Melanocyte of skin (primary cell): ENCODE results near the gene MRPL1. TPM values are rescaled to one million over a fixed set of nuclear protein-coding genes. Genes with fewer than 3 reads are reported as not detected.

Source experiments
- small RNA-seq, 2 donors: library from RNA; depleted of rRNA; stranded (forward); fragments of <200 nt; gene quantifications; one replicate each; pipeline ENCODE3, GENCODE V24; 2012
- total RNA-seq, 2 donors: library from RNA; depleted of rRNA; stranded (reverse); fragments of >200 nt; gene quantifications; 2 replicates each; pipeline ENCODE4 v1.2.3, GENCODE V29; 2012

MRPL1 gene
- total RNA-seq: 10 to 100 TPM; 25.1 to 37.6 TPM

GRCh38 chr4:77862478-77863216 lies at the start of gene MRPL1:
Gene MRPL1 (plus strand): TSS chr4:77862830. CDS start chr4:77862849, 19 bp downstream.

DNA sequence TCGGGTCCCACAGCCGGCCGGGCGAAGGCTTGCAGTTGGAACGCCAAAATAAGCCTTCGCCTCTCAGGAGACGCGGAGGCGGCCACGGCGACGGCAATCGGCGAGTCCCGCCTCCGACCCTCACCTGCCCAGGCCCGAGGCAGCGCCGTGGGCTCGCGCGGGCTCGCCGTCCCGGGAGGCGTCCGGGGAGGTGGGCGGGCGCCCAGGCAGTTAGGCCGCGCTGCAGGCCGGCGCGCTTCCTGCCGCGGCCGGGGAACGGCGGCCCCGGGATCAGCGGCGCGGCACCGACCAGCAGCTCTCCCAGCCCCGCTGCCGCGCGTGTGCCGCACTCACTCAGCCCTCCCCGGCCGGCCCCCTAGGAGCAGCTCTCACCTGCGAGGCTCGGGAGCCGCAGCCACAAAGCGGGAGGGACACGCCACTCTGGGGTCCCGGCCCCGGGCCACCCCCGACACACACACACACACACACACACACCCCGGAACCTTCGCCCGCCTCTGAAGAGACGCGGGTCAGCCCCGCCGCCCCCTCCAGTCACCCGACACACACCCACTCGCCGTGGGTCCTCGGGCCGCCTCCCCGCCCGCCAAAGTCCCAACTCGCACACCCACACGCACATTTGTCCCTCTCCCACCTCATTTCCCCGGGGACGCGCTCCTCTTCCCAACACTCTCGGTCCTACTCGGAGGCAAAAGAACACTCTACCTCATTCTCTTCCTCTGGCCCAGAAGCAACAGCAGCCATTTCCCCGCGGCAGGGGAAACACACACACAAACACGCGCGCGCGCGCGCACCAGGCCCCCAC lies 43.8 kb upstream of the MRPL1 start, which contains the start of gene CNOT6L:
Gene CNOT6L, minus strand, starts transcription at position 767 of the 802 bp plus-strand sequence. Its CDS starts 60 bp downstream, at position 707.

Small RNAs within 50 kb of the gene (small RNA-seq; reads per million reads assigned to genes)
- 0 to 0.13 reads per million in 2 donors for gene AC112225.1

Other genes starting within 250 kb of the MRPL1 start
- 10 to 100 TPM; 13.7 to 16.2 TPM for gene CNOT6L, start 43.5 kb upstream of the MRPL1 start, total RNA-seq
- gene FRAS1, start 194.5 kb downstream of the MRPL1 start, total RNA-seq: 1 to 10 TPM in 1 of 2 donors, under 1 TPM in 1; 0.69 to 2.0 TPM